NCI-H1694 (cell line): ENCODE measurements around the gene WWOX.
"Not testable (repeated sequence)": the region's sequence is repeated elsewhere in the genome, so short reads cannot be mapped to it uniquely, and the experiment has no call there.

ENCODE experiments used
- DNase-seq: peaks from one replicate; lab custom pipeline; 2025; lab: John Stamatoyannopoulos, UW

WWOX gene

GRCh38 chr16:78686601-78687000 is 587.1 kb downstream of the WWOX start:
- DNase-seq, result no peak

- DNase-seq, result peak; percentile 16
Measured at GRCh38 chr16:78689028-78689427, 589.6 kb downstream of the WWOX start.

DNA sequence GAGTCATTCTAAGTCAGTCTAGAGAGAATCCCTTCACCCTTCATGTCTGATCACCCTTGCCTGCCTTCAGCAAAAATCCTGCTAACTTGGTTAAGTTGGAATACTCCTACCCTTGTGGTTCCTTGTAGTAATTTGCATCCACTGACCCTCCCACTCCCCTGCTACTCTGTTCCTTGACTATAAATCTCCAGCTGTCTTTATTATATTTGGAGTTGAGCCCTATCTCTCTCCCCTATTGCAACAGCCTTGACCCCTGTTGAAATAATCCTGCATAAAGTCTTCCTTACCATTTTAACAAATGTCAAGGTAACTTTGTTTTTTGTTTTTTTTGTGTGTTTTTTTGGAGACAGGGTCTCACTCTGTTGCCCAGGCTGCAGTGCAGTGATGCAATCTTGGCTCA is 590.1 kb downstream of the WWOX start:
- no peak for DNase-seq

DNA sequence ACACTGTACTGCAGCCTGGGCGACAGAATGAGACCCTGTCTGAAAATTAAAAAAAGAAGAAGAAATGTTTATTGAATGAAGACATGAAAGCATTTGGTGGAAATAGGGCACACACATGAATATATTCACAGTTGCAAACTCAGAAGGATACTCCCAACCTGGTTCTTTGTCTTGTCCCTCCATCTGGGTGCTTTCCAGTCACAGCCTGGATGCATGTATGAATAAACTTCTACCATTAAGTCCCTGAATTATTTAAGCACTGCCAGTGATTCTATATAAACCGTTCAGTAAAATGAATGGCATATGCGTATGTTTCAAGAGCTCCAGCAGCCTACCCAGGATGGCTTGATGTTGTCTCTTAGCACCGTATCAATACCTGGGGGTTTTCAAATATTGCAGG is 591.1 kb downstream of the WWOX start:
- DNase-seq, result no peak

GRCh38 chr16:78691746-78692145 is 592.3 kb downstream of the WWOX start:
- DNase-seq, result not testable (repeated sequence)

GRCh38 chr16:78693496-78693895 is 594.0 kb downstream of the WWOX start:
- no peak for DNase-seq

DNA sequence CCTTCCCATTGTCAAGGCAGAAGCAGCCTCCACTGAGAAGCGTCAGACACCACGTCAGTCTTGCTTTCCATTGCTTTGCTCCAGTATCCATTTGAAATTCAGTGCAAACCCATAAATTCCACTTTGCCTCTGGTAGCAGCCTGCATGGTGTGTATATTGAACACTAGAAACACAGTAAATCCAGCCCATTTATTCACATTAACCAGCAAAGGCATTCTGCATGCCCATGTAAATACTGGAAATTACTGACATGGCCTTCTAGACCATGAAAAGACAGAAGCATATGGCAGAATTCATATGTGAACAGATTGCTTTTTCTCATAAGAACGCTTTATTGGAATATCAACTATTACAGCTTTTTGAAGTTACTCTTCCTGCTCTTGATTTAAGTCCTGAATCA is 595.0 kb downstream of the WWOX start:
- peak; percentile 67 for DNase-seq

DNA sequence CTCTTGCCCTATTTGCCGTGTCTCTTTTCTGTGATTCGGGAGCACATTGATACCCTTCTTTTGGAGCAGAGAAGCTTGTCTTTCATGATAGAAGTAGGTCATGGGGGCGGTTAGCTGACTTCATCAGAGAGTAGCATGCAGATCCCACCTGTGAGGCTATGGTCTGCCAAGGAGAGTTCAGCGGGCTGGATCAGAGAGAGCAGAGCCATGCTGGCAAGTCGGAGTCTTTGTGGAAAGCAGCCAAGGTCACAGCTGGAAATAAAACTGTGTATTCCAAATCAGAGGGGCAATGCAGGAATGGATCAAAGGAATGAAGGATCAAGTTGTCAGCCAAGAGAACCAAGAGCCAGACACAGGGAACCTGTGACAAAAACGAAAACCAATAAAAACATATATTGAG is 595.9 kb downstream of the WWOX start:
- DNase-seq, result peak; percentile 73

- DNase-seq, result no peak
Measured at GRCh38 chr16:78696797-78697196, 597.3 kb downstream of the WWOX start.

DNA sequence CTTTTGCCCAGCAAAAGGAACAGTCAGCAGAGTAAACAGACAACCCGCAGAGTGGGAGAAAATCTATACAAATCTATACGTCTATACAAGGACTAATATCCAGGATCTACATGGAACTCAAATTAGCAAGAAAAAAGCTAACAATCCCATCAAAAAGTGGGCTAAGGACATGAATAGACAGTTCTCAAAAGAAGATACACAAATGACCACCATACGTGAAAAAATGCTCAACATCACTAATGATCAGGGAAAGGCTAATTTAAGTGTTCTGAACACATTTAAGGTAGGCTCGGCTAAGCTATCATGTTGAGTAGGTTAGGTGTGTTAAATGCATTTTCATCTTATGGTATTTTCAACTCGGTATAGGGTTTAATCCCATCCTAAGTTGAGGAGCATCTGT is 598.0 kb downstream of the WWOX start:
- no peak for DNase-seq

- DNase-seq, result no peak
Measured at GRCh38 chr16:78703936-78704335, 604.5 kb downstream of the WWOX start.

DNA sequence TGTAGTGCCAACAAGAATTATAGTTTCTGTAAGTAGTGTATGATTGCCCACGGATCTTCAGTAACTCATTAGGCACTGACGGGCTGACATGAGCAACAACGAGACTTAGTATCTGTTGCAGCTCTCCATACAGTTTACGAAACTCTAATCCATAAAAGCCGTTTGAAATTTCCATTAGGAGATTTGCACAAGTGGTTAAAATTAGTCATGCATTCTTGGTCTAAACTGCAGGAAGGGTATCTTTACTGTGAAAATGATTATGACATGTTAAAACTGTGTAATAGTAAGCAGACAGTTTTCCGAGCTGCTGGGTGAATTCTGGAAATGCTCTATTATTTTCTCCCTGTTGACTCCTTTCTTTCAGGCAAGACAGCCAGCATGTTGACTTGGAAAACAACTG is 605.0 kb downstream of the WWOX start:
- no peak for DNase-seq

DNA sequence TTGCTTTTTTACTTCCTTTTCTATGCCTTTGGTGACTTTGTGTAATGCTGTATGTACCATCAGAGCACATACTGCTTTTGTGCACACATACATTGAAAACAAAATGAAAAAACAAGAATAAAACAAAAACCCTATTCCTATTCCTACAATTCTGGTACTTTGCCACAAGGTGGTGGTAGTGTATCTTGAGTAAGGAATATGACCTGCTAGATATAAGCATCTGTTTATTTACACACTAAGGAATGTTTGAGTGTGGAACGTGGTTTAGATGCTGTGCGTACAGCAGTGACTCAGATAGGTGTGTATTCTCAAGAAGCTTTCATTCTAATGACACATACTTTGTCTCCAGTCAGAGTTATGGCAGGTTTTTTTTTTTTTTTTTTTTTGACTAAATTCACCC is 606.2 kb downstream of the WWOX start:
- peak; percentile 20 for DNase-seq

GRCh38 chr16:78706637-78707036 is 607.2 kb downstream of the WWOX start:
- DNase-seq, result no peak

DNA sequence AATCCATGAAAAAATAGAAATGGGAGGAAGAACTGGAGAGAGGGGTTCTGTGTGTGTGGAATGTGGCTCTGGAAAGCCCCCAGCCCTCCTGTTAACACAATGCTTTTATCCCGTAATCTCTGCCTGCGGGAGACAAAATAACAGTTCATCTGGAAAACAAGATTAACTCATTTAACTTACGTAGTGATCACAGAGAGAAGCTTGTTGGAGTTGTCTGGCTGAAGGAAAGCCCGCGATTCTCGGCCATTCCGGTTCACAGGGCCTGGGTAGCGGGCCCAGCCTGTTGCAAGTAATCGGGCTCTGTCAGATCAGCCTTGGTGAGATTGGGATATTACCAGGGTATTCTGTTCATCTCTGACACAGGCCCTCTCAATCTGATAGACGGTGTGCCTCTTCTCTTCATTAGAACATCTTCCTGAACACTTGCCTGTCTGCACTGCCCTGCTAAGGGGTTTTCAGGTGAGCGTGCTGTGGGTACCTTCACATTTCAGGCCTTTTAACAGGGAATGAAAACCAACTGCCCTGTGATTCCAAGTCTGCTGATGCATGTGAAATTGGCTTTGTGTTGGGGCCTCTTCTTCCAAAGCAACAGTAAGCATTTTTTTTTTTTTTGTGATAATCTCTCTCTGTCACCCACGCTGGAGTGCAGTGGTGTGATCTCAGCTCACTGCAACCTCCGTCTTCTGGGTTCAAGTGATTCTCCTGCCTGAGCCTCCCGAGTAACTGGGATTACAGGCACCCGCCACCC is 609.9 kb downstream of the WWOX start:
- no peak for DNase-seq

DNA sequence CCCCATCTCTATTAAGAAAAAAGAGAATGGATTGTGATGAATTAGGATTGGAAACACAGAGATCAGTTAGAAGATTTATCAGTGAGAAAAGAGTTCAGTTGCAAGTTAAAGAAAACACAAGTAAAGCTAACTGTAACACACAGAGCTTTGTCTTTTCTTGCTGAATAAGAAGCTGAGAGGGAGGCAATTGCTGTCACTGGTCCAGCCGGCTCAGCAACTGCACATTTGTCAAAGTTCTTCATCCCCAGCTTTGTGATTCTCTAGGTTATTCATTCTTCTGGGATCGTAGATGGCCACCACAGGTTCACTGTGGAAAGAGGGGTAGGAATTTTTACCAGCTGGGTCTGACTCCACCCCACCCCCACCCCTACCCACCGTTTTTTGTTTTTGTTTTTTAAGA is 615.7 kb downstream of the WWOX start:
- DNase-seq, result no peak

- no peak for DNase-seq
Measured at GRCh38 chr16:78715673-78716072, 616.2 kb downstream of the WWOX start.

DNA sequence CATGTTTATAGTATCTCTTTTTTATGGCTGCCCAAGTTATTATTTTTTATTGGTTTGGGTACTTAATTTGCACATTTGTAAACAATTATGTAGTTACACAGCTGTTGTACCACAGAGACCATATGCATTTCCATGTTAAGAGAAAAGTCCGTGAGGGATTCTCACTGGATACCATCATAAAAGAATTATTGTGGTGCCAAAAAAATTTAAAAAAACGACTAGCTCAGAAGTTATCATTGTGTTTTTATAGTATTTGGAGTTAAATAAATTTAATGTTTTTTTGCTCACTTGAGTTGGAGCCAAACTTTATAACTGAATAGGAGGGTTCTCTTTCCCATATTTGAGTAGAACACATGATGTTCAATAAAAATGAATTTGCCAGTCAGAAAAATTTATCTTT is 618.7 kb downstream of the WWOX start:
- no peak for DNase-seq

DNA sequence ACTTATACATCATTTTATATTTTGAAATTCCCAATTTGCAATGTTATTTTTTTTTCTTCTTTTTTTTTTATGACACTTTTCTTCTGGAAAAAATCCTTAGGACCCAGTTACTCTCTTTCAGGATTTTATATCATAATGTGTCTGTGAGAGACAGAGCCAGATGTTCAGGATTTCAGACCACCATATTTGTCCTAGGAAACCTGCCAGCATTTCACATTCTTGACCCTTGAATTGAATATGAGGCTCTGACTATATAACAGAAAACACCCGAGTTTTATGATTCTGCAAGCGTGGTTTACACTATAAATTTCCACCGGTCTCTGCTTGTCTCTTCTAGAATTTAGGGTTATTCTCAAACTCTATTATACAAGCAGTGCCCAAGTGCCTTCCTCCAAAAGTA is 621.0 kb downstream of the WWOX start:
- no peak for DNase-seq

GRCh38 chr16:78727536-78727935 is 628.1 kb downstream of the WWOX start:
- DNase-seq, result no peak

GRCh38 chr16:78729687-78730086 is 630.2 kb downstream of the WWOX start:
- no peak for DNase-seq

GRCh38 chr16:78731785-78732184 is 632.3 kb downstream of the WWOX start:
- DNase-seq, result no peak

DNA sequence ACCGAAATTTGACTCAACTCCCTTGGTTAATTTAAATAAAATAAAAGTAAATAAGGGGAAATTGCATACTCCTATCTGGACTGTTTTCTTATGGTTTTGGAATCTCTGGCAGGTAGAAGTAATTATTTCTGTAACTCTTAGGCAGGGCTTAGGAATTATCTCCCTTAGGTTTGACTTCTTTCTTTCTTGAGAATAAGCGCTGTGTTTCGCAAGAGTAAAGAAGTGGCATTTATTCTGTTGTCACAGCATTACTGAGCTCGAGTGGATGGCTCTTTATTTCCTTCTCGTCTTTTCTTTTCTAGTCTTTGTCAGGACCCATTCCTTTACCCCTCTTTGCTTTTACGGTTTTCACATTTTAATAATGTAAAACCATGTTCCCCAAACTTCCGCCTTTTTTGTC is 633.2 kb downstream of the WWOX start:
- DNase-seq, result no peak

- DNase-seq, result no peak
Measured at GRCh38 chr16:78735337-78735736, 635.9 kb downstream of the WWOX start.
